HFF-Myc (cell line): ENCODE results near the gene APOOL.
A peak's percentile ranks its signal among the peaks of the same experiment; 100 is the strongest.

Experiments used
- DNase-seq: peaks from one replicate; pipeline ENCODE4 v3.0.0-alpha.2; 2011; ENCODE audit warnings: low read depth; ENCODE audit errors: extremely low read depth
- H3K4me3 ChIP-seq: replicated peaks from 2 replicates; pipeline ENCODE4 v1.5.1; 2011; ENCODE audit warnings: low read depth, mild to moderate bottlenecking, control low read depth, low read length
- TF ChIP-seq, protein P1 (sequence below): IDR thresholded peaks from 2 replicates; pipeline ENCODE4 v1.5.1; 2012; ENCODE audit warnings: mild to moderate bottlenecking, low read depth, low read length, control low read depth; ENCODE audit errors: missing control alignments

Gene APOOL

DNA sequence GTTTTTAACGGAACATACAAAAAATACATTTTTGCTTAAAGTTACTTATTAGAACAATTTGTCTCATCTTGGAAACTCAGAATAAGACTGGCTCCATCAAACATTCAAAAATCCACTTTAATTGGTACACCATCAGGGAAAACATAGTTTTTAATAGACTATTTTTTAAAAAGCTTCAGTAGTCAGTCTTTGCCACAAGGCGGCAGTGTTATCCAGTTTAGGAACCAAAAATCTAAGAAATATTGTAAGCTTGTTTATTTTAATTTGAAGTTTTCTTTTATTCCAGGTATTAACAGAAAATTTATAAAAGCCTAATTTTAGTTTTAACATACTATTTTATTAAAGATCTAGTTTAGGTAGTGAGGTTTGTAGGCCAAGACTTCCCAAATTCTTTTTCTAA, 107.7 kb downstream of the APOOL start:
- DNase-seq = no peak
- H3K4me3 ChIP-seq = no peak overlapping the region
- TF ChIP-seq, protein P1, sequence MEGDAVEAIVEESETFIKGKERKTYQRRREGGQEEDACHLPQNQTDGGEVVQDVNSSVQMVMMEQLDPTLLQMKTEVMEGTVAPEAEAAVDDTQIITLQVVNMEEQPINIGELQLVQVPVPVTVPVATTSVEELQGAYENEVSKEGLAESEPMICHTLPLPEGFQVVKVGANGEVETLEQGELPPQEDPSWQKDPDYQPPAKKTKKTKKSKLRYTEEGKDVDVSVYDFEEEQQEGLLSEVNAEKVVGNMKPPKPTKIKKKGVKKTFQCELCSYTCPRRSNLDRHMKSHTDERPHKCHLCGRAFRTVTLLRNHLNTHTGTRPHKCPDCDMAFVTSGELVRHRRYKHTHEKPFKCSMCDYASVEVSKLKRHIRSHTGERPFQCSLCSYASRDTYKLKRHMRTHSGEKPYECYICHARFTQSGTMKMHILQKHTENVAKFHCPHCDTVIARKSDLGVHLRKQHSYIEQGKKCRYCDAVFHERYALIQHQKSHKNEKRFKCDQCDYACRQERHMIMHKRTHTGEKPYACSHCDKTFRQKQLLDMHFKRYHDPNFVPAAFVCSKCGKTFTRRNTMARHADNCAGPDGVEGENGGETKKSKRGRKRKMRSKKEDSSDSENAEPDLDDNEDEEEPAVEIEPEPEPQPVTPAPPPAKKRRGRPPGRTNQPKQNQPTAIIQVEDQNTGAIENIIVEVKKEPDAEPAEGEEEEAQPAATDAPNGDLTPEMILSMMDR = peak; percentile 37

DNA sequence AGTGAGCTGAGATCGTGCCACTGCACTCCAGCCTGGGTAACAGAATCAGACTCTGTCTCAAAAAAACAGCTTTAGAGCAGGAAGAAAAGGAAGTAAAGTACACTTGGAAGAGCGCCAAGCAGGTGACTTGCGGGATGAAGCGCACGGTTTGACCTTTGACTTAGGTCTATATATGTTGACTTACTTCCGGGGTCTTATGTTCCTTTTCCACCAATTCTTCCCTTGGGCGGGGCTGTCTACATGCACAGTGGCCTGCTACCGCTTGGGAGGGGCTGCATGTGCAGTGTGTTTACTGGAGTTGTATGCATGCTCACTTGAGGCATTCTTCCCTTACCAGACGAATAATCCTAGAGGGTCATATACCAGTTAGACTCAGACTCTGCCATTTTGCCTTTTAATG, 108.6 kb downstream of the APOOL start:
- TF ChIP-seq, protein P1 = no peak
- no peak for DNase-seq
- H3K4me3 ChIP-seq = no peak overlapping the region

DNA sequence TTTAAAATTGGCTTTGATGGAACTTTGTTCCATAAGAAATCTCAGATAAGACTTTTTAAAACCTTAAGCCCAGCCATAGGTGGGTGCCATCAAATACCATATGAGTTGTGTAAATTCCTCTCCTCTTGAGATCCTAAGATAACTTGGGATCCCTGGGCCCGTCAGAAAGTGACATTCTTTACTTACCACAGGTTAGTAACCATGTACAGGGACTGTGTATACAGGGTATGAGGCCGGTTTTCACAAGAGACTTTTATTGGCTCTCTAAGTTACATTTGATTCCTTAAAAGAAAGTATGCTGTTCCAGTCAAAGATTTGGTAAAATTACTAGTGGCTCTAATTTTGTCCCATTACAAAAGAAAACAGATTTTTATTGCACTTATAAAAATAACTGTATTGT, 110.1 kb downstream of the APOOL start:
- DNase-seq = no peak
- no peak overlapping the region for H3K4me3 ChIP-seq
- TF ChIP-seq, protein P1 = no peak

DNA sequence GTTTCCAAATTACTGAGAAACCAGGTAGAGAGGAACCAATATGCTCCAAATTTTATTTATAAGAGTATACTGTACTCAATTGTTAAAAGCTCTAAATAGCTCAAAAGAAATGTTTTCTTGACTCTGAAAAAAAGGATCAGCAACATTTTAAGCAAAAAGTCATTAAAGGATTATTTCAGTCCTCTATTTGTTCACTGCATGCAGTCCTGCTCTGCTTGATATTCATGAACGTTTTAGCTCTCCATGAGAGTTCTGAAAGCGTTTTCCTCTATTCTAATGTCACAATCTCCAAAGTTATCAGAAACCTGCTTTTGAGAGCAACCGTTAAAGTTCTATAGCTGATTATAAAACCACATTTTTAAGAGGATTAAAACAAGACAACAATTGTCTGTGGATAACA, 110.5 kb downstream of the APOOL start:
- no peak overlapping the region for H3K4me3 ChIP-seq
- TF ChIP-seq, protein P1 = no peak
- no peak for DNase-seq

DNA sequence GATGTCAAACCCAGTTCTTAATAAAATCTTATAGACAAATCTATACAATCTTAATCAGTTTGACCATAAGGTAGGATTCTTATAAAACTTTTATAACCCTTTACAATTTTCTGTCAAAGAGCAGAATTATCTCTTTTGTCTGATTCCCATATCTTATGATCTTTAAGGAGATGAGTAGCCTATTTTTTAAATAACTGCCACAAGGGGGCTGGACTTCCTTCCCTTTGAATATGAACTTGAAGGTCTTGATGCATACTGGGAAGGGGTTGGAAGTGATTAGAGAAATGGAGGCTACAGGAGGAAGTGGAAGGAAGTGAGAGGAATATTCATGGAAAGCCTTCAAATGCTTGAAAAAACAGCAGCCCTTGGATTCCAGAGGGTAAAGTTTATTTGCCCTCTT, 111.1 kb downstream of the APOOL start:
- DNase-seq = no peak

DNA sequence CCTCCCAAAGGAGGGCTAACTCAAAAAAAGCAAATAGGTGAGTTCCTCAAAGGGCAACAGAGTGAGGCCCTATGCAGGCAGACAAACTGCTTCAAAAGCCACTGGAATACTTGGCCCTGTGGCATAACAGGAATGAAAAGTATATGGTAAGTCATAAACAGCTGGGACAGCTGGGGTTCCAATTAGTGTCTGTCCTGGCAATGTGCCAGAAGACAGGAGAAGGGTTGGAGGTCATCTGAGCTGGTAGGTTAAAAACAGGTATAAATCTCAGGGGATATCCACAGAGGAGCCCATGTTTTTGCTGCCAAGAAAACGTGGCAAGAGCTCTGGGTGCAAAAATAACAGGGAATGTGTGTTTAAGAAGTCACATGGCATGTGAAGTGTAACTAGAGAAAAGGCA, 111.6 kb downstream of the APOOL start:
- no peak for DNase-seq
- no peak overlapping the region for H3K4me3 ChIP-seq
- TF ChIP-seq, protein P1 = no peak

More for the DNA sequence above, 111.1 kb downstream of the APOOL start:
- TF ChIP-seq, protein P1 = no peak
- H3K4me3 ChIP-seq = no peak overlapping the region

DNA sequence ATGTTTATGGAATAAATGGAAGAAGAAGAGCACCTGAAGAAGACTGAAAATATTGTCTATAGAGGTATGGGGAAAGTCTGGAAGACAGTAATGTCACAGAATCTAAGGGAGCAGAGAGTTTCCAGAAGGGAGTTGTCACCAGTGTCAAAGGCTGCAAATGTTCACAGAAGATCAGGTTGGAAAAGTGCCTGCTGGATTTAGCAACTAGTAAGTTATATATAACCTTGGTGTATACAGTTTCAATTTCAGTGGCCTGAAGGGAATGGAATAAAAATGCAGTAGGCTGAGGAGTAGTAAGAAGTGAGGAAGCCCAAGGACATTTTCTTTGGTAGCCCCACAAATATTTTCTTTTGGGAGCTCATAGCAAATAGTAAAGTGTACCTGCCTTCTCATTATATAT, 132.7 kb downstream of the APOOL start:
- TF ChIP-seq, protein P1 = no peak
- H3K4me3 ChIP-seq = no peak overlapping the region
- no peak for DNase-seq
